Measurements from ENCODE around the gene KAT8. TPM values are rescaled to one million over a fixed set of nuclear protein-coding genes. Genes with fewer than 3 reads are reported as not detected.
A peak's percentile ranks its signal among the peaks of the same experiment; 100 is the strongest.

Gene KAT8
- 101 and 172 TPM in 2 replicates for total RNA-seq (2011; cell fraction: chromatin; rRNA removed; ENCODE audit: low replicate concordance)
- total RNA-seq (2011; cell fraction: nucleolus; rRNA removed): 101 and 113 TPM in 2 replicates
- 112 and 119 TPM in 2 replicates for total RNA-seq (2011; cell fraction: nucleoplasm; rRNA removed)
- total RNA-seq (2014; rRNA removed) (76.4 and 79.5 TPM in 2 replicates), total RNA-seq (2014; rRNA removed; fragmentation: Illumina TruSeq; extraction: Trizol) (55.2 and 58.0 TPM in 2 replicates), total RNA-seq (2015; rRNA removed; fragmentation: Illumina TruSeq; extraction: Trizol) (64.7 and 70.0 TPM in 2 replicates), total RNA-seq (2021) (78.8 and 85.4 TPM in 2 replicates), polyA plus RNA-seq (2011; rRNA removed) (97.8 and 98.5 TPM in 2 replicates), polyA plus RNA-seq (2014; fragmentation: Illumina TruSeq; extraction: Trizol) (77.7 and 80.0 TPM in 2 replicates), polyA plus RNA-seq (2014; fragmentation: Nextera tagmentation; extraction: Ambion mirVana) (10 to 100 TPM; 10.0 to 12.3 TPM), polyA plus RNA-seq (2014; rRNA removed) (85.8 and 92.9 TPM in 2 replicates), polyA minus RNA-seq (2011; rRNA and poly(A)+ RNA removed) (65.0 and 72.0 TPM in 2 replicates), Bru-seq, nascent RNA (percentile 80 among the genes with signal in this experiment), BruChase-seq, experiment 1, labeled RNA remaining after a 2-hour chase (percentile 86 among the genes with signal in this experiment), BruChase-seq, experiment 2, labeled RNA remaining after a 6-hour chase (percentile 90 among the genes with signal in this experiment)
- polyA plus RNA-seq (2011; cell fraction: cytosol; rRNA removed): 95.2 and 96.8 TPM in 2 replicates
- polyA plus RNA-seq (2011; cell fraction: nucleus; rRNA removed): 146 and 150 TPM in 2 replicates
- polyA plus RNA-seq (2012): 51.8 and 72.0 TPM in 2 replicates
- polyA minus RNA-seq (2011; cell fraction: cytosol; rRNA and poly(A)+ RNA removed): 35.7 and 42.9 TPM in 2 replicates
- polyA minus RNA-seq (2011; cell fraction: nucleus; rRNA and poly(A)+ RNA removed): 26.0 and 35.5 TPM in 2 replicates
- long read RNA-seq, experiment 1, transcript KAT8-202 (10 exons, 1,789 nt): minor isoform, 6 of 70 reads
- long read RNA-seq, experiment 1, transcript KAT8-201 (11 exons, 1,525 nt): major isoform, 43 of 70 reads
- long read RNA-seq, experiment 1, partial matches to known transcripts: 7 of 70 reads
- long read RNA-seq, experiment 1, other reads (novel, unspliced or antisense): 11 of 70 reads
- long read RNA-seq, experiment 2, transcript KAT8-201 (11 exons, 1,525 nt): major isoform, 38 of 65 reads
- long read RNA-seq, experiment 2, partial matches to known transcripts: 5 of 65 reads
- long read RNA-seq, experiment 2, other reads (novel, unspliced or antisense): 18 of 65 reads
- long read RNA-seq, experiment 3, transcript KAT8-201 (11 exons, 1,525 nt): major isoform, 38 of 51 reads
- long read RNA-seq, experiment 3, partial matches to known transcripts: 8 of 51 reads
- long read RNA-seq, experiment 3, other reads (novel, unspliced or antisense): 1 of 51 reads

GRCh38 chr16:31117384-31118222 lies at the start of gene KAT8:
Gene KAT8 (plus strand): TSS chr16:31117664. CDS start chr16:31117682, 18 bp downstream.
- no TSS peak for BruUV-seq (replicated peaks)
- Histone ChIP-seq H3K4me1 (replicated peaks in 1 of 2; ENCODE audit: control insufficient read depth in 2 of 2, insufficient read depth in 2 of 2, low read length in 2 of 2) (peaks cover 2 to 19% of the 10 kb centered on the region in 2 experiments; a peak in 4 of 5 replicates), H3K27ac (ENCODE audit: extremely low read depth, low read depth, low read length) (peak within 1 kb of the TSS; percentile 91), H3K9me3 (replicated peaks; ENCODE audit: control insufficient read depth, insufficient read depth, low read depth, low read length) (no peaks in the 10 kb centered on the region), H3K4me3 (peak within 1 kb of the TSS; percentile 68), H3K36me3 (ENCODE audit: control insufficient read depth, insufficient read depth, low read length) (peaks cover 58% of the 10 kb centered on the region), H3K4me2 (ENCODE audit: insufficient read depth, low read length) (peak within 1 kb of the TSS; percentile 99), H3K9ac (ENCODE audit: insufficient read depth in 1 of 2, low read depth in 2 of 2, low read length in 2 of 2) (peak within 1 kb of the TSS; percentile 90 to 94), H3K9me1 (ENCODE audit: control insufficient read depth, insufficient read depth, low read length) (no peaks in the 10 kb centered on the region), H4K20me1 (replicated peaks; ENCODE audit: control insufficient read depth, insufficient read depth, low read length) (peaks cover 5% of the 10 kb centered on the region), H3K27me3 (ENCODE audit: control insufficient read depth in 2 of 2, insufficient read depth in 2 of 2, low read length in 2 of 2) (no peaks in the 10 kb centered on the region), H2AFZ (ENCODE audit: low read depth, low read length) (peak within 1 kb of the TSS; percentile 92), H3K79me2 (ENCODE audit: control insufficient read depth, insufficient read depth, low read length) (peaks cover 38% of the 10 kb centered on the region)
- 4% methylated on average over 47 of the region's 68 CpGs for WGBS (ENCODE audit: insufficient coverage, low coverage, missing lambda C conversion rate)
- ATAC-seq (peak; percentile 95), FAIRE-seq (peak; percentile 90), DNase-seq (ENCODE audit: extremely low read depth in 1 of 4, low spot score in 3 of 4) (peak; percentile 98 to 99 (median 98))
- in situ Hi-C loops (cut with MboI) (no loop called here), intact Hi-C loops (cut with micrococcal nuclease) (loop anchor here (2.0 kb wide), 1 partner anchor 25 kb away; no protein-coding TSS in a partner anchor)
- CTCF ChIA-PET (ENCODE audit: low intra/inter-chr PET ratio): interaction anchor here (0.7 kb wide), 1 partner anchor 95 kb away, joined by 3 read pairs; no protein-coding TSS in a partner anchor
- POLR2A ChIA-PET: interaction anchor here (0.6 to 6.0 kb wide), 20 partner anchors 9 to 381 kb away, joined by 3 to 44 read pairs (median 4); partner anchors contain the start of genes FUS, HSD3B7, PRSS53 and PRSS8
- TF ChIP-seq STAT5B (CRISPR knock-in tag; IDR thresholded peaks at IDR 0.05): no peak
- no peak; the same call in 1 of the 2 replicates for TF ChIP-seq E2F1 (CRISPR knock-in tag; IDR thresholded peaks at IDR 0.05)
- TF ChIP-seq ZNF512 (tag; IDR thresholded peaks at IDR 0.05): no peak
- no peak for TF ChIP-seq SNIP1 (IDR thresholded peaks at IDR 0.05; ENCODE audit: low read depth)
- TF ChIP-seq MED1 (CRISPR knock-in tag; IDR thresholded peaks at IDR 0.05; ENCODE audit: borderline replicate concordance): no peak
- peak; percentile 38; the same call in 1 of the 2 replicates for TF ChIP-seq CBX1 (IDR thresholded peaks at IDR 0.05; ENCODE audit: low read depth)
- no peak for TF ChIP-seq MYBL2 (IDR thresholded peaks at IDR 0.05; ENCODE audit: low read depth)
- no peak for TF ChIP-seq MYBL2 (CRISPR knock-in tag; IDR thresholded peaks at IDR 0.05; ENCODE audit: borderline replicate concordance)
- TF ChIP-seq ZNF445 (CRISPR knock-in tag; IDR thresholded peaks at IDR 0.05; ENCODE audit: low read depth): no peak
- TF ChIP-seq RB1 (IDR thresholded peaks at IDR 0.05; ENCODE audit: low read depth): peak; percentile 84
- TF ChIP-seq JUND (IDR thresholded peaks at IDR 0.05; ENCODE audit: borderline replicate concordance, low read depth, low read length): peak; percentile 77
- no peak for TF ChIP-seq JUND (tag; IDR thresholded peaks at IDR 0.05; ENCODE audit: borderline replicate concordance, low read depth, low read length)
- TF ChIP-seq TAF15 (IDR thresholded peaks at IDR 0.05; ENCODE audit: low read depth, low read length): no peak
